Activated T-helper 1 cell treated with anti-CD3 and anti-CD28 coated beads, Interleukin-2, amount 50 U/mL, for 16 hours (primary cell): ENCODE data around the gene POLR1E.
A peak's percentile ranks its signal among the peaks of the same experiment; 100 is the strongest.
"Not testable (repeated sequence)": the region's sequence is repeated elsewhere in the genome, so short reads cannot be mapped to it uniquely, and the experiment has no call there.

Source experiments
- DNase-seq, 2 donors: peaks; one replicate each; pipeline ENCODE4 v3.0.0-alpha.2; 2020; ENCODE audit warnings: low read depth in 1 of 2, low spot score in 1 of 2

Gene POLR1E

GRCh38 chr9:37464426-37465248 is 21.1 kb upstream of the POLR1E start:
- DNase-seq: peak; percentile 17 to 50

GRCh38 chr9:37465249-37466036 is 20.3 kb upstream of the POLR1E start, which contains the start of gene ZBTB5:
ZBTB5 (minus strand) TSS chr9:37465450; CDS start chr9:37442551, 22,899 bp downstream.
- DNase-seq: peak; percentile 97 to 98

DNA sequence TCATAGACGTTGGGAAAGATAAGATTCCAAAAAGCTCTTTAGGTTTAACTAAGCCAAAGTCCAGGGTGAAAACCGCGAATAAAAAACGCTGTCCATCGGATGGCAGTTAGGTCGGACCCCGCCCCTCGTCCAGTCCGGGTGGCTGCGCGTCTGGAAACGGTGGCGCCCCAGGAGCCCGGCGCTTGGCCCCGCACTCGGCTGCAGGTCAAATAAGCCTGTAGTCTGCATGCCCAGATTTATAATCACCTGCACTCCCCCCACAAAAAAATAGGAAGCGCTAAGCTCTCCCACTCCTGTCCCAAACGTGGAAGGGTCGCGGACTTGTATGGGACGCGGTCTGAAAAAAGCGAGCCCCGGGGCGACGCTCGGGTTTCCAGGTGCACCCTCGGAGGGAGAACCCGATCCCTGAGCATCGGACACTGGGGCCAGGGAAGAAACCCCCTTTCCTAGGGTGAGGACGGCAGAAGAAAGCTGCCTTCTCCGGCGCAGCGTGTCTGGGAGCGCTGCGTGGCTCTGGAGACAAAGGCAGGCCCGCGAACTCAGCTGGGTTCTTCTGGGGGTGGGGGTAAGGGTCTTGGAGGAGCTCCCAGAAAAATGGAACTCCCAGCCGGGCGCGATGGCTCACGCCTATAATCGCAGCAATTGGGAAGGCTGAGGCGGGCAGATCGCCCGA is 19.6 kb upstream of the POLR1E start:
- no peak for DNase-seq

DNA sequence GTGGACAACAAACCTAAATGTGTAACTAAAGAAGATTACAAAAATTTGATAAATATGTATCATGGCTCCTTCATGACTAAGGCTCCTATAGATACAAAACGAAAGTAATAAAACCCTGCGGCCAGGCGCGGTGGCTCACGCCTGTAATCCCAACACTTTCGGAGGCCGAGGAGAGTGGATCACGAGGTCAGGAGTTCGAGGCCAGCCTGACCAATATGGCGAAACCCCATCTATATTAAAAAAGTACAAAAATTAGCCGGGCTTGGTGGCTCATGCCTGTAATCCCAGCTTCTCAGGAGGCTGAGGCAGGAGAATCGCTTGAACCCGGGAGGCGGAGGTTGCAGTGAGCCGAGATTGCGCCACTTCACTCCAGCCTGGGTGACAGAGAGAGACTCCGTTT is 18.2 kb upstream of the POLR1E start:
- not testable (repeated sequence) for DNase-seq

GRCh38 chr9:37468620-37469019 is 17.1 kb upstream of the POLR1E start:
- DNase-seq: no peak

GRCh38 chr9:37471942-37472684 is 13.6 kb upstream of the POLR1E start:
- DNase-seq: no peak

- DNase-seq: not testable (repeated sequence)
Observed at GRCh38 chr9:37473982-37474381, 11.8 kb upstream of the POLR1E start.

DNA sequence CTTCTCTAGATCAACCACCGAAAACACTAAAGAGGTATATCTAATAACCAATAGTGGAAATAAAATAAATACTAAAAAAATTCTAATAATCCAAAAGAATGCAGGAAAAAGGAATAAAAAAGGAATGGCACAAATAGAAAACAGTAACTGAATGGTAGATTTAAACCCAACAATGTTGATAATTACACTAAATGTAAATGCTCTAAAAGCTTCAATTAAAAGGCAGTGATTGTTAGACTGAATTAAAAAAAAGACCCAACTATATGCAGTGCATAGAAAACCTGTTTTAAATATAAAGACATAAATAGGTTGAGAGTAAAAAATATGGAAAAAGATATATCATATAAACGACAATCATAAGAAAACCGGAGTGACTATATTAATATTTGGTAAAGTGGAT is 11.3 kb upstream of the POLR1E start:
- DNase-seq: no peak

- no peak for DNase-seq
Observed at GRCh38 chr9:37476930-37477329, 8.8 kb upstream of the POLR1E start.

DNA sequence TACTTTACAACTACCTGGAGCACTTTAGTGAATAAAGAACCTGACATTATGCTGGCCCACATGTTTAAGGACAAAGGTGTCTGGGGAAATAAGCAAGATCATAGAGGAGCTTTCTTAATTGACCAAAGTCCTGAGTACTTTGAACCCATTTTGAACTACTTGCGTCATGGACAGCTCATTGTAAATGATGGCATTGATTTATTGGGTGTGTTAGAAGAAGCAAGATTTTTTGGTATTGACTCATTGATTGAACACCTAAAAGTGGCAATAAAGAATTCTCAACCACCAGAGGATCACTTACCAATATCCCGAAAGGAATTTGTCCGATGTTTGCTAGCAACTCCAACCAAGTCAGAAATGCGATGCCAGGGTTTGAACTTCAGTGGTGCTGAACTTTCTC is 8.3 kb upstream of the POLR1E start:
- not testable (repeated sequence) for DNase-seq

- not testable (repeated sequence) for DNase-seq
Observed at GRCh38 chr9:37477987-37478619, 7.6 kb upstream of the POLR1E start.

DNA sequence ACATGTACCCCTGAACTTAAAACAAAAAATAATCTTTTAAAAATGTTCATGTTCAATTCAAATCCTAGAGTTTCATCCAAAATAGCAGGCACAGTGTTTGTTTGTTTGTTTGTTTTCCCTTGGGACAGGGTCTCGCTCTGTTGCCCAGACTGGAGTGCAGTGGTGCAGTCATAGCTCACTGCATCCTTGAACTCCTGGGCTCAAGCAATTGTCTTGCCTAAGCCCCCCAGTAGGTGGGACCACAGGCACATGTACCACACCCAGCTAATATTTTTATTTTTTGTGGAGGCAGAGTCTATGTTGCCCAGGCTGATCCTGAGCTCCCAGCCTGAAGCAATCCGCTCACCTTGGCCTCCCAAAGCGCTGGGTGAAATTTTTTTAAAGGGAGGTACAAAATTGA is 5.0 kb upstream of the POLR1E start:
- DNase-seq: no peak

DNA sequence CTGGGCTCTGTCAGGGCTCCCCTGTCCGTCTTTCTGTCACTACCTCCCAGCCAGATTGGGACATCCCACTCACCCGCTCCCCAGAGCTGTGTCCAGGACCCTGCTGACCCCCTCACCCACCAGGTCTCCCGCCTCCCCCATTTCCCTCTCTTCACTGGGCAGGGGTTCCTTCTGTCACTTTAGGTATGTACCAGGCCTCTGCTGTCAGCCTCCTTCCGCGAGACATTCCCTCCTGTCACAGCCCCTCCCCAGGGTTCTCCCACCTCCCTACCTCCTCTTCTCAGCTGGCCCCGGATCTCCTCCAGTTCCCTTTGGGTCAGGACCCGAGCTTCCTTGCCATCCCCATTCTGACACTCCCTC is 488 bp downstream of the POLR1E start:
- DNase-seq: no peak

DNA sequence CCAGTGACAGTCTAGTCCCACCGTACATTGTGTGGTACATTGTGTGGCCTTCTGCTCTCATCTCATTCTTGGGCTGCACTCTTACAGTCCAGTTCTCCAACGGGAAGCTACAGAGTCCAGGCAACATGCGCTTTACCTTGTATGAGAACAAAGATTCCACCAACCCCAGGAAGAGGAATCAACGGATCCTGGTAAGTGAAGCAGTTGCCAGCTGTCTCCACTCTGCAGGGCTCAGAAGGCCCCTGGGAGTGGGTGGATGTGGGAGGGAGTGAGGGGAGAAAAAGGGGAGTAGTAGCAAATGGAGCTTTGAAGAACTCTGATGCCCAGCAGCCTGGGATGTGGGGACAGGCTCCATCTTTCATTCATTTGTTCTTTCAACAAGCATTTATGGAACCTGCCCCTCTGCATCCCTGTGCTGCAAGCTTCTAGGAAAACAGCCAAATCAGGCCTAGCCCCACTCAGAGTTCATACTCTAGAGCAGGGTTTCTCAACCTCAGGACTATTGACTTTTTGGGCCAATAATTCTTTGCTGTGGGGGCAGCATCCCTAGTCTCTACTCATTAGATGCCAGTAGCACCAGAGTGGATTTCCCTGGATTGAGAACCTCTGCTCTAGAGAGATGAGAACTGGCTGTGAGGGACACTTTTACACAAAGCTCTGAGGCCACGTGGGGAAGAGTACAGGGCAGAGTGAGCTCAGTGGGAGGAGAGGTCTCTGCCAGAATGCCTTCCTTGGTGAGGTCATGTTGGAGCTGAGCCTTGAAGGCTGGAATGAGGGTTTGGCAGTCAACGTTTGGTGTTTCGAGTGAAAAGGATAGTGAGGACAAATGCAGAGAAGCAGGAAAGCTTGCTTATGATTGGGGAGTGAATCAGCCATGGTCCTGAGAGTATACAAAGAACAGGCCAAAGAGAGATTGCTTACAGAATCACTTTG is 1.1 kb downstream of the POLR1E start:
- no peak for DNase-seq

DNA sequence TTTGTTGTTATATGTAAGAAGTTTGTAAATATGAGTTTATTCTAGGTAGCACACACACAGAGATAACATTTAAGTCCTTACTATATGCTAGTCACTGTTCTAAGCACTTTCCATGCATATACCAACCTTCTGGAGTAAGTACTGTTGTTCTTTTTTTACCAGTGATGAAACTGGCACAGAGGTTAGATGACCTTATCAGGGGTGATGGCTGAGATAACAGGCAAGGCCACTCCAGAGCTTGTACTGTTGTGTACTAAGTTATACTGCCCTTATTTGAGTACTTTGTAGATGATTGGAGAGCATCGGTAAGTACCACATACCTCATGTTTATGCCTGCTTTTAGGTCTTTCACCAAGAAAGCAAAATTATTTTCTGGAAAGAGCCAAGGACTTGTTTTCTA is 6.2 kb downstream of the POLR1E start:
- no peak for DNase-seq

GRCh38 chr9:37495571-37495970 is 9.8 kb downstream of the POLR1E start:
- no peak for DNase-seq

DNA sequence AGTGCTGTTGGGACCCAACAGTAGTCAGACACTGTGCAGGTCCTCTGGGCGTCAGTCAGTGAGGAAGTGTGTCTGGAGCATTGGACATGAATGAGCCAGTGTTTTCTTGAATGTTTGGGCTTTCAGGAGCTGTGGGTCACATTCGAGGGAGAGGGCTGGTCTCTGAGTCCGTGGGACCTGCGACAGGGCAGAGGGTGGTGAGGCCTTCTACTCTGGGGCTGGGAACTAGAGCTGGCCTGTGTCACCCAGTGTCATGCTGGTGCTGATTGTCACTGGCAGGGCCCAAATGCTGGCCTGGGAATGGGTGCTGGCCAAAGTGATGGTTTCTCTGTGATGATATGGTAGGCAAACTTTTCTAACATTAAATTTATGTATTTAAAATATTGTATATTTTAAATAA is 10.3 kb downstream of the POLR1E start:
- DNase-seq: no peak

GRCh38 chr9:37497320-37497719 is 11.6 kb downstream of the POLR1E start:
- no peak for DNase-seq

GRCh38 chr9:37498457-37498856 is 12.7 kb downstream of the POLR1E start:
- no peak for DNase-seq

DNA sequence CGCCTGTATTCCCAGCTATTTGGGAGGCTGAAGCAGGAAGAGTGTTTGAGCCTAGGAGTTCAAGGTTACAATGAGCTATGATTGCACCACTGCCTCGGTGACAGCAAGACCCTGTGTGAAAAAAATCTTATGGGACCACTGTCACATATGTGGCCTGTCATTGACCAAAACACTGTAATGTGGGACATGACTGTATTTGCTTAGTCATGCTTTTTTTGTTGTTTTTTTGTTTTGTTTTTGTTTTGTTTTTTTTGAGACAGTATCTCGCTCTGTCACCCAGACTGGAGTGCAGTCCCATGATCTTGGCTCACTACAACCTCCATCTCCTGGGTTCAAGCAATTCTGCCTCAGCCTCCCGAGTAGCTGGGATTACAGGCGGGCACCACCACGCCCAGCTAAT is 13.5 kb downstream of the POLR1E start:
- DNase-seq: no peak
